Gastroesophageal sphincter (tissue), 4 donors: ENCODE data around the gene GPAT3. TPM values are rescaled to one million over a fixed set of nuclear protein-coding genes. Genes with fewer than 3 reads are reported as not detected.
A peak's percentile ranks its signal among the peaks of the same experiment; 100 is the strongest.

Source experiments
- ATAC-seq: fragments of 150-250 bp; one replicate; pipeline ENCODE4 v1.9.1; 2016; ENCODE audit warnings: mild to moderate bottlenecking, moderate library complexity
- H3K27ac ChIP-seq, 4 donors: fragments of 200-600 bp; sonication (generic) in 3 of 4; 1 replicate in 3 of 4; 2 replicates in 1 of 4; pipeline ENCODE4 v1.5.1; 2016 to 2019
- H3K27me3 ChIP-seq: fragments of 200-600 bp; sonication (generic); one replicate; pipeline ENCODE4 v1.5.1; 2019
- H3K36me3 ChIP-seq, 2 donors: fragments of 200-600 bp; sonication (generic); one replicate each; pipeline ENCODE4 v1.5.1; 2019; ENCODE audit warnings: control low read depth in 1 of 2
- H3K4me1 ChIP-seq, 3 donors: fragments of 200-600 bp; sonication (generic); 1 replicate in 2 of 3; 2 replicates in 1 of 3; pipeline ENCODE4 v1.5.1; 2016 to 2019; ENCODE audit warnings: control low read depth in 2 of 3
- H3K4me3 ChIP-seq, 2 donors: fragments of 200-600 bp; sonication (generic); one replicate each; pipeline ENCODE4 v1.5.1; 2019; ENCODE audit warnings: mild to moderate bottlenecking in 1 of 2, moderate library complexity in 1 of 2
- H3K9me3 ChIP-seq, 3 donors: fragments of 200-600 bp; sonication (generic); one replicate each; pipeline ENCODE4 v1.5.1; 2017 to 2019; ENCODE audit warnings: control low read depth in 2 of 3
- CTCF ChIP-seq, 4 experiments: fragments of 200-600 bp in 2 of 4; fragments of 450-650 bp in 2 of 4; sonication (generic) in 1 of 4; IDR thresholded peaks; one replicate each; pipeline ENCODE4 v1.5.1; 2017 to 2019; ENCODE audit warnings: antibody characterized with exemption in 4 of 4, mild to moderate bottlenecking in 2 of 4, moderate library complexity in 2 of 4
- EP300 ChIP-seq: sonication (generic); formaldehyde crosslinking; IDR thresholded peaks from one replicate; pipeline ENCODE4 v1.6.1; 2017; ENCODE audit warnings: antibody characterized with exemption, mild to moderate bottlenecking
- POLR2A ChIP-seq, 2 donors: fragments of 450-650 bp; IDR thresholded peaks; one replicate each; pipeline ENCODE4 v1.6.1; 2017; ENCODE audit warnings: antibody characterized with exemption in 2 of 2, mild to moderate bottlenecking in 2 of 2, moderate library complexity in 1 of 2
- POLR2AphosphoS5 ChIP-seq: sonication (generic); formaldehyde crosslinking; IDR thresholded peaks from one replicate; pipeline ENCODE4 v1.6.1; 2017; ENCODE audit warnings: antibody characterized with exemption
- WGBS, 2 donors: methylation state at CpG; one replicate each; pipeline ENCODE4 v1.1.5; 2018; ENCODE audit warnings: low coverage in 1 of 2; 5-methylcytosine and 5-hydroxymethylcytosine counted together
- total RNA-seq, 4 donors: library from RNA; depleted of rRNA; stranded (reverse); fragments of >200 nt; gene quantifications; one replicate each; pipeline ENCODE4 v1.1.0, GENCODE V29; 2016

Gene GPAT3
- total RNA-seq, 4 donors from 2014 or later: 1.7 to 6.6 (median 4.9) TPM

GRCh38 chr4:83581411-83582288 lies 45.7 kb downstream of the GPAT3 start:
- ATAC-seq: peak; percentile 13
- TF ChIP-seq CTCF (IDR thresholded peaks at IDR 0.05) (no peak), POLR2AphosphoS5 (no peak), EP300 (no peak), POLR2A (IDR thresholded peaks at IDR 0.05) (no peak)
- H3K27ac ChIP-seq: no peak overlapping the region

GRCh38 chr4:83582289-83582785 lies 46.4 kb downstream of the GPAT3 start:
- H3K36me3 ChIP-seq: no peaks in the 10 kb centered on the region
- no peaks in the 10 kb centered on the region for H3K9me3 ChIP-seq
- no peak overlapping the region for H3K4me3 ChIP-seq
- peak; percentile 55 for ATAC-seq
- H3K27ac ChIP-seq: no peak overlapping the region
- no peaks in the 10 kb centered on the region for H3K27me3 ChIP-seq
- H3K4me1 ChIP-seq: peaks cover 0 to 7% (median 0%) of the 10 kb centered on the region in 3 donors
- WGBS, 2 donors: 55 to 79% methylated on average over 3 to 6 of the region's 7 CpGs
- TF ChIP-seq POLR2AphosphoS5: peak; percentile 78
- TF ChIP-seq CTCF (IDR thresholded peaks at IDR 0.05): no peak

More at GRCh38 chr4:83581411-83582288, 45.7 kb downstream of the GPAT3 start:
- Histone ChIP-seq H3K9me3 (no peaks in the 10 kb centered on the region), H3K27me3 (no peaks in the 10 kb centered on the region), H3K36me3 (no peaks in the 10 kb centered on the region), H3K4me3 (no peak overlapping the region), H3K4me1 (peaks cover 0 to 7% (median 0%) of the 10 kb centered on the region in 3 donors)
- whole genome bisulfite sequencing, 2 donors: 86 to 90% methylated on average over 7 to 10 of the region's 10 CpGs

DNA sequence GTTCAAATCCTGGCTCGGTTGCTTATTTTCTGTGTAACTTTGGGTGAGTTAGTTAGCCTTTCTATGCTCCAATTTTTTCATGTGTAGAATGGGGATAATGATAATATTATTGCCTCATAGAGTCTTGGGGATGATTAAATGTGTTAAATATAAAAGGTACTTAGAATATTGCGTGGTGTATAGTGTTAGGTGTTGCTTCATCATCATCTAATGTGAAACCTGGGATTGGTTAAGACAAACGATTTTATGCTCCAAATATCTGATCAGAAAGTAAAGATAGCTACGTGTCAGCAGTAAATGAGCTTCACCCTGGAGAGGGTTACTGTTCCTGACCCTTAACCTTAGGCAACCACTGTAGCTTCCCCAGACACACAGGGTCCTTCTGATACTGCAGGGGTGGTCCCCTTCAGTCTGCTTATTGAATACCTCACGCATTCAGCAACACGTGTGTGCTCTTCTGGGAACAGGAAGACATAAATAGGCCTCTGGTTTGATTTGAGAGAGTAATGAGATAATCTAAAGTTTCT lies 50.1 kb downstream of the GPAT3 start:
- ATAC-seq: no peak
- H3K9me3 ChIP-seq: no peaks in the 10 kb centered on the region
- H3K36me3 ChIP-seq: no peaks in the 10 kb centered on the region
- H3K27ac ChIP-seq: no peak overlapping the region
- H3K4me3 ChIP-seq: no peak overlapping the region
- no peaks in the 10 kb centered on the region for H3K27me3 ChIP-seq
- H3K4me1 ChIP-seq: peaks cover 0 to 7% (median 0%) of the 10 kb centered on the region in 3 donors
- 85 to 87% methylated on average over 4 to 6 of the region's 6 CpGs for WGBS, 2 donors
- TF ChIP-seq POLR2AphosphoS5 (no peak), EP300 (no peak), CTCF (IDR thresholded peaks at IDR 0.05) (no peak), POLR2A (IDR thresholded peaks at IDR 0.05) (no peak)

- ATAC-seq: no peak
- 51 to 63% methylated on average over 3 of the region's 3 CpGs for WGBS, 2 donors
- H3K9me3 ChIP-seq: no peaks in the 10 kb centered on the region
- H3K4me3 ChIP-seq: no peak overlapping the region
- TF ChIP-seq POLR2A (IDR thresholded peaks at IDR 0.05) (no peak), CTCF (IDR thresholded peaks at IDR 0.05) (no peak), POLR2AphosphoS5 (no peak), EP300 (no peak)
- no peaks in the 10 kb centered on the region for H3K36me3 ChIP-seq
- H3K4me1 ChIP-seq: no peaks in the 10 kb centered on the region
- no peaks in the 10 kb centered on the region for H3K27me3 ChIP-seq
- no peak overlapping the region for H3K27ac ChIP-seq
Measured at GRCh38 chr4:83589279-83589678, 53.4 kb downstream of the GPAT3 start.

DNA sequence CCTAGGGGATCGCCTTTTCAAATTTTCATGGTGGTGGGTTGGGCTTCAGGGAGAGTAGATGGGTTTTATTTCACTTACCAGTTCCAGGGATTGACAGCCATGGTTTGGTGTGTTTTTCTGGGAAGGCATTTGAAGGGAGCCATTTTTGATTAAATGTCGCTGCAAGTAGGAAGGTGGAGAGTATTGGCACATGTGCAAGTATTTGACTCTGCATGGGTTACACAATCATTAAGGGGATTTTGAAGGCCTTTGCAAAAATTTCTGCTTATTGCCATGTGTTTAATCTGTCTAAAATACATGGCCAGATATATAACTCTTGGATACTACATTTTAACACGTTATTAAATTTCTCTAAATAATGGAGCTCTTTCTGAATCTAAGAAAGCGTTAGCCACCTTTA lies 55.1 kb downstream of the GPAT3 start:
- Histone ChIP-seq H3K36me3 (peaks cover 0 to 5% of the 10 kb centered on the region in 2 donors), H3K27me3 (no peaks in the 10 kb centered on the region), H3K27ac (no peak overlapping the region), H3K4me1 (no peaks in the 10 kb centered on the region), H3K4me3 (no peak overlapping the region), H3K9me3 (no peaks in the 10 kb centered on the region)
- ATAC-seq: no peak
- TF ChIP-seq POLR2AphosphoS5: no peak
- no peak for TF ChIP-seq POLR2A (IDR thresholded peaks at IDR 0.05)
- no peak for TF ChIP-seq EP300
- TF ChIP-seq CTCF (IDR thresholded peaks at IDR 0.05): no peak
- 79 to 86% methylated on average over 4 of the region's 4 CpGs for WGBS, 2 donors
